Measurements from ENCODE around the gene CMC4. TPM values are rescaled to one million over a fixed set of nuclear protein-coding genes. Genes with fewer than 3 reads are reported as not detected.

CMC4 gene
- total RNA-seq, 2 donors from 2014 or later = 5.2 to 8.3 TPM

DNA sequence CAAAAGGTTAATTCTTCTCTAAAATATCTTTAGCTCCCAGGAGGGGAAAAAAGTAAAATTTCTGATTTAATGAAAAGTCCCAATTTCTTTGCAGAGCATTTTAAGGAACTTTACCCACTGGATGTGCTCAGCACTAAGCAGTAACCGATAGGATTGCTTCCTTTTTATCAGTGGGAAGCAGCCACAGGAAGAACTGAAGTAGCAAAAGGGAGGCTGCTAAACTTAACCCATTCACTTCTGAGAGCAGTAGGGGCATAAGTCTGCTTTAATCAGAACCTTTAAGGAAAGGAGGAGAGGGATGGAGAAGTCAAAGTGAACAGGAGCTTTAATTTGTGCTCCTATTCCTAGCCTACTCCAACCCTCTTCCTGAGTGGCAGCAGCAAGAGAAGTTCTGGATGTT is 48.4 kb downstream of the CMC4 start, which contains the start of gene F8:
TSS of gene F8 (minus strand) at position 139 of the 400 bp plus-strand sequence. CDS start 171 bp downstream, outside the sequence.
- Histone ChIP-seq H3K36me3 (ENCODE audit: control insufficient read depth, insufficient read depth, low read length) (no peaks in the 10 kb centered on the region), H3K4me1 (ENCODE audit: control insufficient read depth, insufficient read depth, low read length) (no peaks in the 10 kb centered on the region), H3K9me3 (ENCODE audit: control insufficient read depth, low read length) (no peaks in the 10 kb centered on the region), H3K9ac (ENCODE audit: extremely low read depth, low read length, poor library complexity, severe bottlenecking) (no peak within 1 kb of the TSS), H3K4me3 (ENCODE audit: low read length) (no peak within 1 kb of the TSS), H3K27ac (ENCODE audit: low read depth, low read length) (no peak within 1 kb of the TSS), H3K27me3 (ENCODE audit: control insufficient read depth, insufficient read depth, low read length, poor library complexity, severe bottlenecking) (no peaks in the 10 kb centered on the region)
- peaks cover 29% of the 10 kb centered on the region for H3K9me3 Mint-ChIP-seq
- H3K4me1 Mint-ChIP-seq = peaks cover 2% of the 10 kb centered on the region
- H3K36me3 Mint-ChIP-seq (ENCODE audit: low read depth) = no peaks in the 10 kb centered on the region
- 38% methylated on average over 1 of the region's 1 CpG; no CpG with 5 or more reads in 1 of the 2 experiments for WGBS, 2 experiments (ENCODE audit: insufficient coverage in 1 of 2, insufficient read length in 1 of 2)
- H3K27me3 Mint-ChIP-seq (ENCODE audit: insufficient read depth) = no peaks in the 10 kb centered on the region
- H3K4me3 Mint-ChIP-seq = no peak within 1 kb of the TSS
- TF ChIP-seq, protein P1, sequence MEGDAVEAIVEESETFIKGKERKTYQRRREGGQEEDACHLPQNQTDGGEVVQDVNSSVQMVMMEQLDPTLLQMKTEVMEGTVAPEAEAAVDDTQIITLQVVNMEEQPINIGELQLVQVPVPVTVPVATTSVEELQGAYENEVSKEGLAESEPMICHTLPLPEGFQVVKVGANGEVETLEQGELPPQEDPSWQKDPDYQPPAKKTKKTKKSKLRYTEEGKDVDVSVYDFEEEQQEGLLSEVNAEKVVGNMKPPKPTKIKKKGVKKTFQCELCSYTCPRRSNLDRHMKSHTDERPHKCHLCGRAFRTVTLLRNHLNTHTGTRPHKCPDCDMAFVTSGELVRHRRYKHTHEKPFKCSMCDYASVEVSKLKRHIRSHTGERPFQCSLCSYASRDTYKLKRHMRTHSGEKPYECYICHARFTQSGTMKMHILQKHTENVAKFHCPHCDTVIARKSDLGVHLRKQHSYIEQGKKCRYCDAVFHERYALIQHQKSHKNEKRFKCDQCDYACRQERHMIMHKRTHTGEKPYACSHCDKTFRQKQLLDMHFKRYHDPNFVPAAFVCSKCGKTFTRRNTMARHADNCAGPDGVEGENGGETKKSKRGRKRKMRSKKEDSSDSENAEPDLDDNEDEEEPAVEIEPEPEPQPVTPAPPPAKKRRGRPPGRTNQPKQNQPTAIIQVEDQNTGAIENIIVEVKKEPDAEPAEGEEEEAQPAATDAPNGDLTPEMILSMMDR (conservative IDR thresholded peaks at IDR 0.05) = no peak
- no peak within 1 kb of the TSS for H3K27ac Mint-ChIP-seq
- no peak for DNase-seq

DNA sequence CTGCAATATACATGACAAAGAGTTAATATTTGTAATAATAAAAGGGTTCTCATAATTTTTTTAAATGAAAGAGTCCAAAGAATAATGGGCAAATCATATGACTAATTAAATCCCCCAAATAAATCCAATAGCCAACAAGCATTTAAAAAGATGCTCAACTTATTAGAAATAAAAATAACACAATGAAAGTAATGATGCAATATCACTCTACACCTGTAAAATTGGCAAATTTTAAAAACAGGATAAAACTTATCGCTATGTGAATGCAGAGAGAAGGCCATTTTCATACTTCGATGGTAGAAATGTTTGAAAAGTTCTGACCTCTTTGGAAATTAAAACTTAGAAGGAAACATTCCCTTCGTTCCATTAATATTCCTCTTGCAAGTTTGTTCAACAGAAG is 50.3 kb downstream of the CMC4 start:
- H3K36me3 Mint-ChIP-seq (ENCODE audit: low read depth) = no peaks in the 10 kb centered on the region
- Histone ChIP-seq H3K27me3 (ENCODE audit: control insufficient read depth, insufficient read depth, low read length, poor library complexity, severe bottlenecking) (no peaks in the 10 kb centered on the region), H3K27ac (ENCODE audit: low read depth, low read length) (no peak overlapping the region), H3K36me3 (ENCODE audit: control insufficient read depth, insufficient read depth, low read length) (no peaks in the 10 kb centered on the region), H3K4me3 (ENCODE audit: low read length) (no peak overlapping the region), H3K9me3 (ENCODE audit: control insufficient read depth, low read length) (no peaks in the 10 kb centered on the region), H3K9ac (ENCODE audit: extremely low read depth, low read length, poor library complexity, severe bottlenecking) (no peak overlapping the region), H3K4me1 (ENCODE audit: control insufficient read depth, insufficient read depth, low read length) (no peaks in the 10 kb centered on the region)
- no peaks in the 10 kb centered on the region for H3K27me3 Mint-ChIP-seq (ENCODE audit: insufficient read depth)
- DNase-seq = no peak
- H3K4me1 Mint-ChIP-seq = peaks cover 2% of the 10 kb centered on the region
- TF ChIP-seq, protein P1 (conservative IDR thresholded peaks at IDR 0.05) = no peak
- 100% methylated on average over 2 of the region's 3 CpGs; no CpG with 5 or more reads in 1 of the 2 experiments for WGBS, 2 experiments (ENCODE audit: insufficient coverage in 1 of 2, insufficient read length in 1 of 2)
- no peak overlapping the region for H3K27ac Mint-ChIP-seq
- no peak overlapping the region for H3K4me3 Mint-ChIP-seq
- peaks cover 19% of the 10 kb centered on the region for H3K9me3 Mint-ChIP-seq

Other genes starting within 250 kb of the CMC4 start
- gene SMIM9, start 236.5 kb downstream of the CMC4 start, total RNA-seq = not detected
- 10 to 100 TPM; 23.2 to 27.7 TPM for gene F8A1, start 184.8 kb downstream of the CMC4 start, total RNA-seq
- 1 to 10 TPM; 5.5 to 6.0 TPM for gene F8, start 48.4 kb downstream of the CMC4 start, total RNA-seq
- 10 to 100 TPM; 68.3 to 71.4 TPM for gene FUNDC2, start 44.3 kb downstream of the CMC4 start, total RNA-seq
- 10 to 100 TPM; 12.6 to 17.4 TPM for gene MTCP1, start within 50 bp of the CMC4 start, total RNA-seq
- gene BRCC3, start 372 bp upstream of the CMC4 start, total RNA-seq = 10 to 100 TPM; 21.9 to 22.8 TPM
- gene VBP1, start 145.3 kb upstream of the CMC4 start, total RNA-seq = 10 to 100 TPM; 83.5 to 97.0 TPM
- 1 to 10 TPM; 3.7 to 5.1 TPM for gene RAB39B, start 193.4 kb upstream of the CMC4 start, total RNA-seq